D341Med (cell line): Measurements from ENCODE around the gene PDE4B.
A peak's percentile ranks its signal among the peaks of the same experiment; 100 is the strongest.
"Not testable (repeated sequence)": the region's sequence is repeated elsewhere in the genome, so short reads cannot be mapped to it uniquely, and the experiment has no call there.

Experiments used
- DNase-seq: peaks from one replicate; pipeline ENCODE4 v3.0.0; 2012; ENCODE audit warnings: low spot score

The PDE4B gene

GRCh38 chr1:65953170-65953569 lies 160.5 kb downstream of the PDE4B start:
- DNase-seq: no peak

- no peak for DNase-seq
Observed at GRCh38 chr1:65955071-65955470, 162.4 kb downstream of the PDE4B start.

GRCh38 chr1:65955503-65955902 lies 162.8 kb downstream of the PDE4B start:
- no peak for DNase-seq

- DNase-seq: peak; percentile 48
Observed at GRCh38 chr1:65958561-65959350, 166.1 kb downstream of the PDE4B start.

- no peak for DNase-seq
Observed at GRCh38 chr1:65959896-65960567, 167.3 kb downstream of the PDE4B start.

GRCh38 chr1:65963156-65963888 lies 170.6 kb downstream of the PDE4B start:
- DNase-seq: no peak

- no peak for DNase-seq
Observed at GRCh38 chr1:65964123-65964522, 171.4 kb downstream of the PDE4B start.

GRCh38 chr1:65965112-65965996 lies 172.7 kb downstream of the PDE4B start:
- no peak for DNase-seq

GRCh38 chr1:65967492-65967891 lies 174.8 kb downstream of the PDE4B start:
- DNase-seq: not testable (repeated sequence)

- no peak for DNase-seq
Observed at GRCh38 chr1:65971547-65971946, 178.9 kb downstream of the PDE4B start.

- DNase-seq: no peak
Observed at GRCh38 chr1:65975708-65976107, 183.0 kb downstream of the PDE4B start.

GRCh38 chr1:65979136-65980044 lies 186.7 kb downstream of the PDE4B start:
- no peak for DNase-seq

GRCh38 chr1:65980237-65980636 lies 187.5 kb downstream of the PDE4B start:
- DNase-seq: no peak

GRCh38 chr1:65983500-65983899 lies 190.8 kb downstream of the PDE4B start:
- no peak for DNase-seq

- no peak for DNase-seq
Observed at GRCh38 chr1:65985393-65986066, 192.8 kb downstream of the PDE4B start.

GRCh38 chr1:65986146-65986545 lies 193.5 kb downstream of the PDE4B start:
- DNase-seq: no peak

- DNase-seq: no peak
Observed at GRCh38 chr1:65990161-65990560, 197.5 kb downstream of the PDE4B start.

- no peak for DNase-seq
Observed at GRCh38 chr1:65991694-65992093, 199.0 kb downstream of the PDE4B start.

- DNase-seq: no peak
Observed at GRCh38 chr1:65992165-65992821, 199.6 kb downstream of the PDE4B start.

GRCh38 chr1:65992831-65993271 lies 200.2 kb downstream of the PDE4B start:
- no peak for DNase-seq
